HG03558 (cell line): ENCODE data around the gene DNAH8.

Source experiments
- ATAC-seq: cut with Tn5 transposase; IDR thresholded peaks from one replicate; pipeline ENCODE4 v1.9.1; 2021; ENCODE audit warnings: moderate number of reproducible peaks; ENCODE audit not compliant: unreplicated experiment; ENCODE audit errors: extremely low read depth

The DNAH8 gene

DNA sequence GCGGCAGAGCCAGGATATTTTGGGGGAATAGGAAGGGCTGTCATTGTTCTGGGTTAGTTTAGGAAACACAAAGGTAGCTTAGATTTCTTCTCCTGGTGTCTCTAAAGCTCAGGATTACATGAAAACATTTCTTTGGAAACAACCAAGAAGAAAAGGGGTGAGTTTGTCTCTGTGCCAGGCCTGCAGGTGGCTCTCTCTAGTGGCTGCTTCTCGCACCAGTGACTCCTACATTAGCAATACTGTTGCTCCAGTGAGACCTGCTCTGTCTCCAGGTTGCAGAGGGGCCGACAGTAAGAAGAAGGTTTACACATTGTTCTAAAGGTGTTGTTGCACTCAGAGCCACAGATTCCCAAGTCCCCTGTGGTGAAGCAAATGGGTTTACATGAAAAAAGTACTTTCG lies 228.9 kb downstream of the DNAH8 start:
- ATAC-seq: no peak

DNA sequence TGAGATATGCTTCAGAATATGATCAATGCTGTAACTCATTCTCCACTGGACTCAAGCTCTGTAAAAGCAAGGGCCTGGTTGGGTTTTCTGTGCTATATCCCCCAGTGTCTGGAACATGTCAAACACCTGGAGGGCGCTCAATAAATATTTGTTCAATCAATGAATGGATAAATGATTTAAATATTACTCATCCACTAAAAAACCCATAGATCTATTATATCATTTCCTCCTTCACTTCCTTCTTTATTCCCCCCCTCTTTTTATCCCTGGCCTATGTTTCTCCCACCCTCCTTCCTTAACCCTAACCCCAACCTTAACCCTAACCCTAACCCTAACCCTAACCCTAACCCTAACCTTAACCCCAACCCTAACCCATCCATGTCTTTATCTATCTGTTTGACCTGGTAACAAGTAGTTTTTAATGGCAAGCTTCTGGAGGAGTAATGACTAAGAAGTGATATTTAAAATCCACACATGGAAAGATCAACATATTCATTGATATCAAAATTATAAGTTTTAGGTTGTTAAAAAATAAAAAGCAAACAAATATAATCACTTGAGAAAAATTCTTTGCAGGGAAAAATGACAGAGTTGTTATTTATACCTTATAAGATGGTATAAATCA lies 229.7 kb downstream of the DNAH8 start:
- no peak for ATAC-seq

DNA sequence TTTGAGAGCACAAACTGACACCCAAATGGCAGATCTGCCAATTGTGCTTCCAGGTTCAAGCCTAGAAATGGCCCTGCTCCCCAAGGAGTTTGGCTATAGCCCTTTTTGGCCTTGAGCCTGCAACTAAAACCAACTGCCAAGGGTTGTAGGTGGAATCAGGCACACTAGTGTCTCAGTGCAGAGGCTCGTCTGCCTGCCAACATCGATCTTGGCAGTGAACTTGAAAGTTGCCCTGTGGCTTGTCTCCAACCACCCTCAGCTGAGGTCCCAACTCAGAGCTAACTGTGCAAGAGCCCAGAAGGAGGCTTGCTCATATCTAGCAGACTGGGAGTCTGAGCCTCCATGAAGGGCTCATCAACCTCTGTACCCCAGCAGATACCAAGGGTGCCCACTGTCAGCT lies 240.8 kb downstream of the DNAH8 start:
- ATAC-seq: no peak

GRCh38 chr6:38957426-38957825 lies 242.3 kb downstream of the DNAH8 start:
- no peak for ATAC-seq

- no peak for ATAC-seq
Observed at GRCh38 chr6:38959138-38959537, 244.0 kb downstream of the DNAH8 start.

- no peak for ATAC-seq
Observed at GRCh38 chr6:38968702-38969149, 253.6 kb downstream of the DNAH8 start.

DNA sequence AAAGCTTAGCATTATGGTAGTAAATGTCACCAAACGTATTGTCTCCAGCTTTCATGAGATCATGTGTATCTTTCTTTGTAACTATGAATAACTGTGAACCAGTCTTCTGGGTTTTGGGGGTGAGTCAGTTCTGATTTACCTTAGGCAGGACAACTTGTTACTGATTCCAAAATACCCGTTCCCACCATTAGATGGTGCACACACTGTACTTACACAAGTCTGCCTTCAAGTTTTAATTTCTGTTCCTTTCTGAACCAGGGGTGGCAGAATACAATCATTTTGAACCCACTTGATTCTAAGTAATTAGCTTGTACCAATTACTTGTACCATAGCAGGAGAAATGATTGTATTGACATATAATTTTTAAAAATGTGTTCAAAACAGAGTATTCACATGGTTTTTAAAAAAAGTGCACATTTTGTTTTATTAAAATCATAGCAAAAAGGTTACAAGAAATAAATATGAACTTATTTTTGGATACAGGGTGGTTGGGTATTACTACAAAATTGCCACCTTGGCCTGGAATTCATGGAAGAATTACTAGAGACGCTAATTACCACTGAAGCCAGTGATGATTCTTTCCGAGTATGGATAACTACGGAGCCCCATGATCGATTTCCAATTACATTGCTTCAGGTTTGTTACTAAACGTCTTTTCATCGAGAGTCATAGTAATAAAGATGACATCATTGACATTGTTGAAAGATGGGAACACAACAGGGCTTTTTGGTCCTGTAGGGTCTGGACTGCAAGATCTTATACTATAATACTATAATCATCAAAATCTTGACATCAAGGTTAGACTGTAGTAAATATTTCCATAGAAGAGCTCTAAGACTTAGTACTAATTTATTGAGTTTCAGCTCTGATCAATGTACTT lies 258.3 kb downstream of the DNAH8 start:
- no peak for ATAC-seq

GRCh38 chr6:38974389-38975151 lies 259.5 kb downstream of the DNAH8 start:
- no peak for ATAC-seq

- ATAC-seq: no peak
Observed at GRCh38 chr6:38975621-38976049, 260.5 kb downstream of the DNAH8 start.

- ATAC-seq: no peak
Observed at GRCh38 chr6:38976051-38976450, 260.9 kb downstream of the DNAH8 start.

GRCh38 chr6:38976801-38977500 lies 261.8 kb downstream of the DNAH8 start:
- no peak for ATAC-seq

DNA sequence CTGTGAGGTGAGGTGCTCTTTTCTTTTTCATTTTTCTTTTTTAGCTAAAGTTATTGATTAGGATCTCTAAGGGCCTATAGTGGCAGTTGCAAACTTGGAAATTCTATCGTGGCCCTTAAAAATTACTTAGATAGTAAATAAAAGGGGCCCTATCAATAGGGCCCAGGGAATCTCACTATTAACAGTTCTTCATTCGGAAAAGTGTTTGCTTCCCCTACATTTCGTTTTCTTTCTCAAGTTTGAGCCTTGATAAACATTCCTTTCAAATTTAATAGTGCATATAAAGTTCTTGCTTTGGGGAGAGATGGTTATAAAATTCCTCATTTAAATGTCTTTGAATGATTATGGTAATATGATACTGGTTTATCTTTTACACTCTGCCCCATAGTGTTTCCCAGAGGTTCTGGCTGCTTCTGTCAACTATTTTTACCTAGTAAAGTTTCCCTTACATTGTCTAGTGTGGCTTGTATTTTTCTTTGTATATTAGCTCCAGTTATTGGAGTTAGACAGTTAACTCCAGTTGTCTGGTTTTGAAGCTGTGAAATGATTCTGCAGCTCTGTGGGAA lies 263.1 kb downstream of the DNAH8 start:
- ATAC-seq: no peak

DNA sequence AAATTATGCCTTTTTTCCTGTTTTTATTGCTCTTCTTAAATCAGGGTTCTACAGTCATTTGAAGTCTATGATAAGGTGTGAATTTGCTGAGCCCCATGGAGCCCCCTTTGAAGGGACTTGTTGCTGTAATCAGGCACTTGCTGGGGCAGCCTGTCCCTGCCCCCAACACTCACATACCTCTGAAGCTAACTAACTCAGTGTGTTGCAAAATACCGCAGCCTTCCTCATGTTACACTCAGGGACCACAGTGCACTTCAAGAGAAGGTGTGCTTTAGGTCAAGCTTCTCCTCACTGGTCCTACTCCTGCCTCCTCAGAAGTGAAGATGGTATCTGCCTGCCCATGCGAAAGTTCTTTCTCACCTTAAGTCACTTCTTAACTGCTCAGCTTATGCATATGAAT lies 267.4 kb downstream of the DNAH8 start:
- no peak for ATAC-seq

DNA sequence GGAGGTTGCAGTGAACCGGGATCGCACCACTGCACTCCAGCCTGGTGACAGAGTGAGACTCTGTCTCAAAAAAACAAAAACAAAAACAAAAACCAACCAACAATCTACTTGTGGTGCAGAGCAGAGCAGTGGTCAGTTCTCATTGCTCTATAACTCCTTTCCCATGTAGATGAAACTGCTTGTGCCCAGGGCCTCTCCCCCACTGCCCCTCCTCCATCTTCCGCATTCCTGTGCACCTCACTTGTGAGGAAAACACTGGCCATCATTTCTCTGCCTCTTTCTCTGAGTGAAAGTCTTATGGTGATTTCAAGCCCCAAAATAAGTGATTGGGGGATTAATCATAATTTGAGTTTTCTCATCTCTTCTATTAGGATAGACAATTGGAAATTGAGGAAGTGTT lies 269.6 kb downstream of the DNAH8 start:
- ATAC-seq: no peak

GRCh38 chr6:38985839-38986238 lies 270.7 kb downstream of the DNAH8 start:
- ATAC-seq: no peak

- no peak for ATAC-seq
Observed at GRCh38 chr6:38987503-38987902, 272.4 kb downstream of the DNAH8 start.

DNA sequence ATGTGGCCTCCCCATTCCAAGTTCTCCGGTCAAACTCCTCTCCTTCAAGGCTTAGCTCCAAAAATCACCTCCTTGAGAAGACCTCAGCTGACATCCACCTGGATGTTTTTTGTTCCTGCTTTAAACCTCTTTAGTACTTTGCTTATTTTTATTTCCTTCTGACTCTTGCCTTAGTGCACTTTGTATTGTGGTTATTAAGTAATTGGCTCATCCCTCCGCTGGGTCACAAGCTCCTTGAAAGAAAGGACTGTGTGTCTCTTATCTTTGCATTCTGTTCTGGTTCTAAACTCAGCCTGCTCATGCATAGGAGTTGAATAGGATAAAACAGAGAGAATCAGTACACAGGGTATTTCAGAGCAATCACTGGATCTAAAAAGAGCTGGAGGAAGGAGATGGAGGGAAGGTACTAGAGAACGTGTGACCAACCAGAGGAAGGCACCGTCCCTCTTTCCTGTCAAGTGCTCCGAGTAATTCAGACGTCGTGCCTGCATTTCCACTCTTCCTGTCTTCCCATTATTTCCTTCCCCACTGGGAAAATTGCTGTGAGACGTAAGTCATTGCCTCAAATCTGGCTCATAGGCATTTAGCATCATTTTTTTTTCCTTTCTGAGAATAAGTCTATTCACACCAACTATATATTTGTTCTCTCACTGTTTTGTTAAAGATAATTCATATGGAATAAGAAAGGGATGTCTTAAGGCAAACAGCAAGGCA lies 273.8 kb downstream of the DNAH8 start:
- no peak for ATAC-seq

DNA sequence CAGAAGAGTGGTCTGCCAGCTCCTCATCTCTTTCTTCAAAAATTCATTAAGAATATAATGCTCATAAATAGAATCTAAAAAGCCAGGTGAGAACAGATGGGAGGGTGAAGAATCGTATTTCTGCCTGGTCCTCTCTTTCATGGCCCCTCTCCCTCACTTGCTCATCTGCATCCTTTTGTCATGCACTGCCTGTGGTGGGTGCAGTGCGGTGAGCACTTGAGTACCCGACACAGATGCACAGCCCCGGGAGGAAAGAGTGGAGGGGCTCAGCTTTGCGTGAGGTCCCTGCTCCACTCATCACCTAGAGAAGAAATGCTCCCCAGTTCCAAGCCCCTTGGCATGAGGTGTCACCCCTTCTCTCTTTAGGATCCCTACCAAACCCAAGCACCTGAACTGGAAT lies 275.4 kb downstream of the DNAH8 start:
- no peak for ATAC-seq

DNA sequence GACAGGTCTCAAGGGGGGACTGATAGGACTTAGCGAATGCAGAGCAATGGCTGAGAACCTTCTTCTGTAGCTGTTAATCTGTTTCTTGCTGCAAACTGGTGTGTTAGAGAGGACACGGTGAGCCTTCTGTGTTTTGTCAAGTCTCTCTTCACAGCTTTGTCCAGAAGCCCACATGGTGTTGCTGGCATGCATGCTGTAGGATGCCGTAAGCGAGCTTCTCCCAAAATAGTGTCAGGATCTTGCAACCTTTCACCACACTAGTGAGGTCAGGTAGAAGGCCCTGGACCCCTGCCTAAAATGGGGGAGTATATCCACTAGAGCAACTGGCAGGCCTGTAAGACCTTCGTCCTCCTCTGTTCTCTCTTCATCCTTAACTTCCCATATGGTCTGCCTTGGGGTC lies 281.6 kb downstream of the DNAH8 start:
- no peak for ATAC-seq
